Stimulated activated CD4-positive, alpha-beta T cell treated with anti-CD3 and anti-CD28 coated beads, Interleukin-4, amount 100 ng/mL, for 48 hours (primary cell): ENCODE results near the gene HERPUD1.
"Not testable (repeated sequence)": the region's sequence is repeated elsewhere in the genome, so short reads cannot be mapped to it uniquely, and the experiment has no call there.

Experiments used
- DNase-seq, 2 donors: peaks; one replicate each; pipeline ENCODE4 v3.0.0-alpha.2; 2020; ENCODE audit warnings: low read depth in 2 of 2

Gene HERPUD1

DNA sequence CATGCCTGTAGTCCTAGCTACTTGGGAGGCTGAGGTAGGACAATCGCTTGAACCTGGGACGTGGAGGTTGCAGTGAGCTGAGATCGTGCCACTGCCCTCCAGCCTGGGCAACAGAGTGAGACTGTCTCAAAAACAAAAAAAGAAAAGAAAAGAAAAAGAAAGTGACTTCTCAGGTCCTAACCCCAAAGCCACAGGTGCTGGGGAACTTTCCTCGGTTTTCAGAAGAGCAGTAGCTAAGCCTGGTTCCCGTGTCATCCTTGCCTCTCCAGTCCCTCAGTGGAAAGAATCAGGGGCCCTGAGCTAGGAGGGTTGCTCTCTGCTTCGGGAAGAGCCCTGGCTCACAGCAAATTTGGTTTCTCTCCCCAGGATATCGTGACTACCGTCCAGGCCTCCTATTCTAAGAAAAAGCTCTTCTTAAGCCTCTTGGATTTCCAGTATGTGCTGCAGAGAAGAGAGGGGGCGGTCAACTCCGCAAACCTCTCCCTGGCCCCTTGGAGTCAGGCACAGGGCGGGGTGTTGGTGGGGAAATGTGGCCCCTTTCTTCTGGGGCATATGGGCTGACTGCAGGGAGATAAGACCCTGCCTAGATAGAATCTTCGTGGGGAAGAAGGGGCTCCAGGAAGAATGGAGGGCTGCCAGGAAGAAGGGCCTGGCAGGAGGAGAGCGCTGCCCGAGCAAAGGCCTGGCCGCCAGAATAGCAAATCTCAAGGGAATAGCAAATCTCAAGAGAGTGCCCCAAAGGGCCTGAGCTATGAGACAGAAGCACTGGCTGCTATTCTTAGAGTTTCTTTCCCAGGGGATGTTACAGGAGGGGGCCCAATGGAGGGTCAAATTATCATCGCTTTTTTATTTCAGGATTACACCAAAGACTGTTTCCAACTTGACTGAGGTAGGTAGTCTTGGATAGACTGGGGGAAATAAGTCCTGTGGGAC, 49.1 kb downstream of the HERPUD1 start:
- no peak for DNase-seq

DNA sequence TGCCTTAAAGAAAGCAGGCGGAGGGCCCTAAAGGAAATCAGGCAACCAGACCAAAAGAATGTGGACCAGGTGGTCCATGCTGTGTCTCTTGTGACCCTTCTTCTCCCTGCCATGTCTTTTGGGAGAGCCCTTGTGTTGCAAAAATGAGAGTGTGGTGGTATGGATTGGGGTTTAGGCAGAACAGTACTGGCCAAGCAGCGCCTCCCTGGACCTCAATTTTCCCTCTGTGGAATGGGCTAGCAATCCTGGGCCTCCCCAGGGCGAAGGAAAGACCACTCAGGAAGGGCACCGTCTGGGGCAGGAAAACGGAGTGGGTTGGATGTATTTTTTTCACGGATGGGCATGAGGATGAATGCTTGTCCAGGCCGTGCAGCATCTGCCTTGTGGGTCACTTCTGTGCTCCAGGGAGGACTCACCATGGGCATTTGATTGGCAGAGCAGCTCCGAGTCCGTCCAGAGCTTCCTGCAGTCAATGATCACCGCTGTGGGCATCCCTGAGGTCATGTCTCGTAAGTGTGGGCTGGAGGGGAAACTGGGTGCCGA, 49.9 kb downstream of the HERPUD1 start:
- no peak for DNase-seq

DNA sequence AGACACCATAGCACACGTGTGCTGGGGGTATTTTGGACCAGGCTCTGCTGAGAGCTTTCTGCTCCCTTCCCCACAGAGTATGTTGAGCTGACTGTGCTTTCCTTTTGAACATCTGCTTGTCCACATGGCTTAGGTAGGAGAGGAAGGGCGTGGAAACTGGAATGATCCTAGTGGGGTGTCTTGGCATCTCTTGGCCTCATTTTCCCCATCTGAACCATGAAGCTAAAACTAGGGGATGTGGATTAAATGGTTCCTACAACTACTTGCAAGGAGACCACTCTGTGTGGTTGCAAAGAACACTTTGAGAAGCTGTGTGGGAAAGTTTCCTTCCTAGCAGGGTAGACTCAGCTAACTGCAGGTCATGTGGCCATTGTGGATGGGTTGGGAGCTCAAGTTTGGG, 50.8 kb downstream of the HERPUD1 start:
- no peak for DNase-seq

DNA sequence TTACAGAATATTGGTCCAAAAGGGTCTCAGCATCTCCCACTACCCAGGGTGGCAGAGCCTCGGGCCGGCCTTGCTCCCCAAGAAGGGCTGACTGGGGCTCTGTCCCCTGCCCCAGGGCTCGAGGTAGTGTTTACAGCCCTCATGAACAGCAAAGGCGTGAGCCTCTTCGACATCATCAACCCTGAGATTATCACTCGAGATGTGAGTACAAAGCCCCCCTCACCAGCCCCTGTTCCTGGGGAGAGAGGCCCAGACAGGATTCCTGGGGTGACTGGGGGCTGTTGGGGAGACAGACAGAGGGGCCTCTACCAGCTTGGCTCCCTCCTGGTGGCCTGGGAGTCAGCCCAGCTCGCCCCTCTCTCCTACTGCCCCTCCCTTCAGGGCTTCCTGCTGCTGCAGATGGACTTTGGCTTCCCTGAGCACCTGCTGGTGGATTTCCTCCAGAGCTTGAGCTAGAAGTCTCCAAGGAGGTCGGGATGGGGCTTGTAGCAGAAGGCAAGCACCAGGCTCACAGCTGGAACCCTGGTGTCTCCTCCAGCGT, 51.3 kb downstream of the HERPUD1 start:
- DNase-seq, result no peak

DNA sequence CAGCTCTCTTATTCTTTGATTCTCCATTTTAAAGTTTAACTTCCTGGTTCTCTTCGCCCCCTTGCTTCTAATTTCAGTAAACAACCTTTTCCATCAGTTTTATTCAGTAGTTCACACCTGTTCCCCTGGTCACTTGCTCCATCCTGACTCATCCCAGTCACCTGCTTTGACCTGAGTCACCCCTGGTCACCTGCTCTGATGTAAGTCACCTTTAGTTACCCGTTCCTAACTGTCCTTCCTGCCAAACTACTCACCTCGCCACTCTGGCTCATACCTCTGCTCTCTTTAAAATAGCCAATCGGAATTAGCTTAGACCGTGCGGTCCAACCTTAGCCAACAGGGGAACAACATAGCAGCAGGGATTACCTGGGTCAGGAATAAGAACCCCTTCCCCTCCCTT, 52.7 kb downstream of the HERPUD1 start:
- DNase-seq, result no peak

DNA sequence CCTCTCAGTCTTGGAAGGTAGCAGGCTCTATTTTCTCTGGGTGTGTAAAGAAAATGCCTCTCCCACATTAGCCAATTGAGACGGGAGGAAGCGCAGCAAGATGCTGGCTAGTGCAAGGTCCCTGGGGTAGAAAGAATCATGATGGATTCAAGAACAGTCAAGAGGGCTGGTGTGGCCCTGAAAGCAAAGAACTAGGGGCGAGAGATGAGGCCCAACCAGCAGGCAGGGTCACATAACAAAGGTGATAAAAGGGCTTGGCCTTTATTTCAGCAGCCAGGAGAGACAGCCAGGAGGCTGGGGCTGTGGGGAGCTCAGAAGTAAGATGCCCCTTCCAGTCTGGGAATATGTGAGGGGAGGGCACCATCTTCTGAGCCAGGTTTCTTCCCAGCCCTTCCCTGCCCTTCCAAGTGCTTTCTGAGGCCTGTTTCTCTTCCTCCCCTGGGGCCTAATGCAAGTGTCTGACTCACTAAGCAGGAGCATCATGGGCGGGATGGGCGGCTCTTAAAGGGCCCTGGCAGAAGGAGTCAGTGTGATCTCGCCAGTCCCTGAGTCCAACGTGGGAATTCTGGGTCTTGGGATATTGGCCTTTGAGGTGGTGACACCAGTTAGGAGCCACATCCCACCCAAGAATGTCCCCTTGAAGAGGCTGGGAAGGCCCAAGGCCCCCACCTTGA, 53.5 kb downstream of the HERPUD1 start:
- no peak for DNase-seq

DNA sequence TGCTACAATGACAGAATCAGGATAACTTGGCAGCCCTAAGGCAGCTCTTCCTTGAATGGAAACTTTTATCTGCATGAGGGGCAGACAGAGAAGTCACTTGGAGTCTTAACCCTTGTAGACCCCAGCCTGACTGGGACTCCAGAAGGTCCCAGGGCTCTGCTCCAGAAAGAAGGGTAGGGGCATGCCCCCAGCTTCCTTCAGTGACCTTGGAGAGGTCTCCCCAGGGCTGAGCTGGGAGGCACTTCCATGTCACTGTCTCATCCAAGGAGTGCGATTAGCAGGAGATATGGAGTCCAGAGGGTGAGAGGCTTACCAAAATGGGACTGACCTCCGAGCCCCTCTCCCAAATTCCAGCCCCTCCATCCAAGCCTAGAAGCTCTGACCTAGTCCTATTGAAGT, 54.0 kb downstream of the HERPUD1 start:
- DNase-seq, result no peak

DNA sequence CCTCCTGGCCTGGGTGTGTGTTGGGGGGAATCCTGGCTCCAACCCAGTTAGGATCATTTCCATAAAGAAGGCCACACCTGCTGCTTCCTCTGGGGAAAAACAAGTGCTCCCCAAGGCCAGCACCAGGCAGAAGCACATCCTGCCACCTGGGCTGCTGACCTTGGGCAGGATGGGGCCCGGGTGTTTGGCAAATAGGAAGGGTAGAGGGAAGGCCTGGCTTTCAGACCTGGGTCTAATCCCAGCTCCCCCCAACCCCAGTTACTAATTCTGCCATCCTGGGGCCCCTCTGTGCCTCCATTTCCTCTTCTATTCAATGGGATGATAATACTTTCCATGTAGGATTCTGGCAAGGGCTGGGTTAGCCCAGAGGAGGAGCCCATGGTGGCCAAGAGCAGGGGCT, 54.4 kb downstream of the HERPUD1 start:
- DNase-seq, result no peak

DNA sequence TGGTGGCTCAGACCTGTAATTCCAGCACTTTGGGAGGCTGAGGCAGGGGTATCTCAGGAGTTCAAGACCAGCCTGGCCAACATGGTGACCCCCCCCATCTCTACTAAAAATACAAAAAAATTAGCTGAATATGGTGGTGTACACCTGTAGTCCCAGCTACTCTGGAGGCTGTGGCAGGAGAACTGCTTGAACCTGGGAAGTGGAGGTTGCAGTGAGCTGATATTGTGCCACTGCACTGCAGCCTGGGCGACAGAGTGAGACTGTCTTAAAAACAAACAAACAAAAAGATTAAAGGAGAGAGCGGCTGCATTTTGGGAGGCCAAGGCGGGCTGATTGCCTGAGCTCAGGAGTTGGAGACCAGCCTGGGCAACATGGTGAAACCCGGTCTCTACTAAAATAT, 55.0 kb downstream of the HERPUD1 start:
- DNase-seq, result not testable (repeated sequence)

DNA sequence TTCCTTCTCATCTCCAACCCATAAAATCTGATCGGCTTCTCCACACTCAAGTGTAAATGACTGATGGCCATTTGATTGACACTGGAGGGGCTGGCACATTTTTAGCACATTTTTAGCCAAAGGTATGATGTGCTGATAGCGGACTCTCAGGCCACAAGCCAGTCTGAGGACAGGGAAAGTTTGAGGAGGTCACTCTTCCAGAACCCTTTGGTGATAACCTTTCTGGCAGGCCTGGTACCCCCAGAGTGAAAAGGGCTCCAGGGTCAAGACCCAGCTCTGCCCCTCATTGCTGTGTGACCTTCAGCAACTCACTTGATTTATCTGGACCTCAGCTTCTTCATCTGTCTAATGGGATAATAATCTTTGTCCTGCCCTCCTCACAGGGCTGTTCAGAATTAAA, 55.8 kb downstream of the HERPUD1 start:
- no peak for DNase-seq

DNA sequence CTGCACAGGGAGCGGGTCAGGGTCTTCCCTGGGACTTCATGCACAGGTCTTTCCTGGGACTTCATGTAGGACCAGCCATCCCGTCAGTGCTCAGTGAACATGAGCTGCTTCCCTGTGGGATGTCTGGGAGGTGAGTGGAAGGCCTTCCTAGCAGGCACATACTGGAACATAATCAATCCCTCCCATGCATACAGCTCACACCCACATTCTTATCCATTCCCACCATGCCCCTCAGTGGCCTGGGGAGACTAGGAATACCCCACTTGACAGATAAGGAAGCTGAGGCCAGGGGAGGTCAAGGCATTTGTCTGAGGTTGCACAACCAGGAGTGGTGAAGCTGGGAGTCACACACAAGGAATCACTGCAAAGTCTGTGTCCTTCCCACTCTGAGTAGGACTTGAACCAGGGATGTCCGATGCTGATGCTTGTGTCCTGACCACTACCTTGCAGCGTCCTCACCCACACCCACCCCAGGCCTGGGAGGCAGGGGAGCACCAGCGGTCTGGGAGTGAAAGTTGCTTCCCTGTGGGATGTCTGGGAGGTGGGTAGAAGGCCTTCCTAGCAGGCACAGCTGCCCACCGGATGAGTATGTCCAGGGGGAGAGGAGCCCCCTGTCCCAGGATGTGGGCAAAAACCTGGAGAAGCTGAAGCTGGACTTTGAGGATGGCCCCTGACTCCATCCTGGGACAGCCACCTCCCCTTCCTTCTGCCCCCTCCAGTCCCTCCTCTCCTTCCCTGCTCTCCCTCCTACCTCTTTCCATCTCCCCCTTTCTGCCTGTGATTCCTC, 56.4 kb downstream of the HERPUD1 start:
- DNase-seq, result no peak

DNA sequence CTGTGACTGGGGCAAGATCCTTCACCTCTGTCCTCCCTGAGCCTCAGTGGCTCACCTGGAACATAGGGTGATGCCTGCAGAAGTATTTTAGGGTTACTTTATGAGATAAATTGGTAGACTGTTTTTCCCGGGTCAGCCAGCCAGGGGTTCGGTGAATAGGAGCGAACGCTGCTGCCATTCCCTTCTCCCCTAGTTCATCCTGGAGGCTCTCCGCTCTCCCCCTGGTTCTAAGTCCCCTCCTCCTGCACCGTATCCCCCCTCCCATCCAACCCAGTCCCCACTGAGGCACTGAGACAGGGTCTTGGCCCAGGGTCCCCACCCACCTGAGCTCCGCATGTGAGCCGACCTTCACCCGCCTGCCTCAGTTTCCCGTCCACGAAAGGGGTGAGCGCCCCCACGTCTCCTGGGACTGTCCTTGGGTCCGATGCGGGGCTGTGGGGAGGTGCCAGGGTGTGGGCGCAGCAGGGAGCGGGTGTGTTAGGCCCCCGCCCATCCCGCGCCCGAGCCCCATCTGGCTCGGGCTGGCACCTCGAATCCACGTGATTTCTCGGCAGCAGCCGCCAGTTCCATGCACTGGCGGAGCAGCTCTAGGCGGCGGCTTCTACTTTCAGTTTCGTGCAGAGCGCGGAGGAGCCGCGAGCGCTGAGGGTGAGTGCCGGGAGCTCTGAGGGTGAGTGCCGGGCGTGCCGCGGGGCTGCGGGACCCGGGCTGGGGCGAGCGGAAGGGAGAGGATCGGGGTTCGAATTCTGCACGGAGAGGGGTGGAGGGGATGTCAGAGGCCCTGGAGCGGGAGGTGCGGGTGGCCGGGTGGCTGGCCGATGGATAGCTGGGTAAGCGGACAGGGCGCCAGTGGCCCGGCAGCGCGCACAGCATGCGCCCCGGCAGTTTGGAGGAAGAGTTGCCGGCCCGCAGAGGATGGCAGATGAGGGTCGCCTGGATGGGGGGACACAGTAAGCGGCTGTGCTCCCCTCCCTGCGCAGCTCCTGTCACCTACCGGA, 57.3 kb downstream of the HERPUD1 start, which contains the start of gene NLRC5:
NLRC5 (plus strand) TSS at position 610 of the 998 bp plus-strand sequence. CDS start 31,156 bp downstream, outside the sequence.
- DNase-seq, result peak; percentile 89 to 91

DNA sequence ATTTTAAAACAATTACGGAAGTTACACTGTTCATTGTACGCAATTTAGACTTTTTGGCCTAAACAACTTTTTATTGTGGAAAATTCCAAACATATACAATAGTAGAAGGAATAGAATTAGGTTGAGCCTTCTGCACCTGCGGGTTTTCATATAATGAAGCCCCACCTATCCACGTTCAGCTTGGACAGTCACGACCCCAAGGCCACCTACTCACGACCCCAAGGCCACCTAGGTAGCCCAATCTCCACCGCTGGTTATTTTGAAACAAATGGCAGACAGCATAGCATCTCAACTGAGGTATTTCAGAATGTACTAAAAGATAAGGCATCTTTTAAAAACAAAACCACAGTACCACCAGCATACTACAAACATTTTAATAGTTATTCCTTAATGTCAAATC, 58.0 kb downstream of the HERPUD1 start:
- DNase-seq, result no peak

DNA sequence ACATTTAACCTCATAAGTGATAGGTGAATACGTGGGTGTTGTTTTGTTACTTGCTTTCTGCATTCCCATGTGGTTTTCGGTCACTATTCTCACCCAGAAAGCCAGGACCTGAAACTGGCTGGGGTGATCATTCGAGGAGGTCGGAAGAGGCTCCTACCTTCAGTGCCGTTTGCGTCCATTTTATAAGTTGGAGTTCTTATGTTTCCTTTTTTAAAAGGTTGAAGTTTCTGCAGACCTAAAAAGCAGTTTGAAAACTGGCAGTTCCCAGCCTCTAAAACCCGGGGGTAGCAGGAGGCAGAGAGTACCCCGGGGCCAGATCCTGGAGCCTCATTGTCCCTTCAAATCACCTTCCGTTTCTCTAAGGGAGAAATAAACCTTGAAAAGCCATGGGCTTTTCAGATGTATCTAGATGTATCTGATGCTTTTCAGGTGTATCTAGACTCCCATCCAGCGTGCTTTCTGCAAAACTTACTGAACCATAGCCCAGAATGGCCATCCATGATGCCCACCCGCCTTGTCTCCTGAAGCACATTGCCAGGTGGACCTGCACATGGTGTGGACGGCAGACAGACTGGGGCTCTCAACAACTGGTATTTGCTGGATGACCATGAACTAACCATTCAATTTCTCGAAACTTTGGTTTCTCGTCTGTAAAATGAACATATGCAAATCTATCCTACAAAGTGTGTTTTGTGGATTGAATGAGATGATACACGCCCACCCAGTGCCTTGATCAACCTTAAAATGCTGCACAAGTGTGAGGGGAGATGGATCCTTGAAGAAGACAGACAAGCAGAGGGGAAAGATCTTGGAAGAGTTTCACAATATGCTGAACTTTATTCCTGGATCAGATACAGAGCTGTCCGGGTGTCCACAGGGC, 58.7 kb downstream of the HERPUD1 start:
- DNase-seq, result no peak

DNA sequence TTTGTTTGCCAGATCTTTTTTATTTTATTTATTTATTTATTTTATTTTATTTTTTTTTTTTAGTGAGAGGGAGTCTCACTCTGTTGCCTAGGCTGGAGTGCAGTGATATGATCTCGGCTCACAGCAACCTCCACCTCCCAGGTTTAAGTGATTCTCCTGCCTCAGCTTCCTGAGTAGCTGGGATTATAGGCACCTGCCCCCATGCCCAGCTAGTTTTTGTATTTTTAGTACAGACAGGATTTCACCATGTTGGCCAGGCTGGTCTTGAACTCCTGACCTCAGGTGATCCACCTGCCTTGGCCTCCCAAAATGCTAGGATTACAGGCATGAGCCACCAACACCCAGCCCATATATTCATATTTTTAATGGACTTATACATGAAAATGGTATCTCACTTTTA, 60.5 kb downstream of the HERPUD1 start:
- not testable (repeated sequence) for DNase-seq

DNA sequence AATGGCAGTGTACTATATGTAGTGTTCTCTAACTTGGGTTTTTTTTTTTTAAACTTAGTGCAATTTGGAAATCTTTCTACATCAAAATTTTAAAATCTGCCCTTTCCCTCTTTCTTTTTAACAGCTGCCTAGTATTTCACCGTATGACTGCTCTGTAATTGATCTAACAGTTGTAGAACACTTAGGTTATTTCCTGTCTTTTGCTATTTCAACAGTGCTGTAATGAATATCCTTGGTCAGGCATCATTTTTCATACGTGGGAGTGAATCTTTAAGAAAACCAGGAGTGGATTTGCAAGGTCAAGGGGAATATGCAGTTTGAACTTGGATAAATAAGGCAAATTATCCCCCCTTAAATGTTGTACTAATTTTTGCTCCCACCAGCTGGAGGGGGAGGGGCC, 61.3 kb downstream of the HERPUD1 start:
- no peak for DNase-seq

DNA sequence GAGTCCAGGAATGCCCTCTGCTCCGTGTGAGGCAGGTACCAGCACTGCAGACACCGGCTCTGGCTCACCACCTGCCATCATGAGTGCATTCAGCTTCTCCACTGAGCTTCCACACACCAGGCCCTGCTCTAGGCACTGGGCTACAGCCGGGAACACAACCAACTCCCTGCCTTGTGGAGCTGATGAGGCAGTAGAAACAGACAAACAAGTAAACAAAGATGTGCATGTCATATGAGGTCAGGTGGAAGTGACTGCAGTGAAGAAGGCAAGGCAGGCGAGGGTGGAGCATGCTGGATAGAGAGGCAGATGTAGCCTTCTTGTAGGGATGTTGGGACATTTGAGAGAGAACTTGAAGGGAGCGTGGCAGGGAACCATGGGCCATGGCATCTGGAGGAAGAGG, 62.4 kb downstream of the HERPUD1 start:
- no peak for DNase-seq
